Right lobe of liver (tissue), 4 donors: ENCODE data around the gene ADAM12.

Experiments
- POLR2A ChIP-seq: fragments of 450-650 bp; IDR thresholded peaks from one replicate; pipeline ENCODE4 v1.6.1; 2017; ENCODE audit warnings: antibody characterized with exemption, mild to moderate bottlenecking
- TF ChIP-seq, protein P1 (sequence below), 4 donors: fragments of 200-600 bp in 3 of 4; fragments of 450-650 bp in 1 of 4; IDR thresholded peaks; one replicate each; pipeline versions ENCODE4 v1.5.1 to v1.8.0; 2016 to 2022; ENCODE audit warnings: antibody characterized with exemption in 4 of 4, mild to moderate bottlenecking in 2 of 4
- donor health status: DM: no; HTN: no; CAD: no.
- donor health status: DM: no; HTN: no; CAD: no.
- donor health status: DM: no; HTN: yes; CAD: no.

DNA sequence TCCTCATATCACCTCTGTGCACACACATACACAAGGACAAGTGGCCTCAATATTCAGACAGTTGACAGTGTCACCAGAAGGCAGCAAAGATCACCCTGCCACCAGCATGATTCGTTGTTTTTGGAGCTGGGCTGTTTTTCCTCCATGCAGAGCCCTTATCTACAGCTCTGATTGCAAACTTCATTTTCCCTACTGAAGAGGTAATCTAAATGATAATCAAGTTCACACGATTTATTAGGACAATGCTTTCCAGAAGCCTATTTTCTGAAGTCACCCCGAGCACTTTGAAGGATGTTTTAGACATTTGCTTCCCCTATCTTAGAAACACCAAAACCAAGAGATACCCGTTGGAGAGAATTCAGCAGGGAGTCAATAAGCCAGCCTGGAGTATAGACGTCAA is 46.0 kb upstream of the ADAM12 start:
- TF ChIP-seq, protein P1, sequence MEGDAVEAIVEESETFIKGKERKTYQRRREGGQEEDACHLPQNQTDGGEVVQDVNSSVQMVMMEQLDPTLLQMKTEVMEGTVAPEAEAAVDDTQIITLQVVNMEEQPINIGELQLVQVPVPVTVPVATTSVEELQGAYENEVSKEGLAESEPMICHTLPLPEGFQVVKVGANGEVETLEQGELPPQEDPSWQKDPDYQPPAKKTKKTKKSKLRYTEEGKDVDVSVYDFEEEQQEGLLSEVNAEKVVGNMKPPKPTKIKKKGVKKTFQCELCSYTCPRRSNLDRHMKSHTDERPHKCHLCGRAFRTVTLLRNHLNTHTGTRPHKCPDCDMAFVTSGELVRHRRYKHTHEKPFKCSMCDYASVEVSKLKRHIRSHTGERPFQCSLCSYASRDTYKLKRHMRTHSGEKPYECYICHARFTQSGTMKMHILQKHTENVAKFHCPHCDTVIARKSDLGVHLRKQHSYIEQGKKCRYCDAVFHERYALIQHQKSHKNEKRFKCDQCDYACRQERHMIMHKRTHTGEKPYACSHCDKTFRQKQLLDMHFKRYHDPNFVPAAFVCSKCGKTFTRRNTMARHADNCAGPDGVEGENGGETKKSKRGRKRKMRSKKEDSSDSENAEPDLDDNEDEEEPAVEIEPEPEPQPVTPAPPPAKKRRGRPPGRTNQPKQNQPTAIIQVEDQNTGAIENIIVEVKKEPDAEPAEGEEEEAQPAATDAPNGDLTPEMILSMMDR (IDR thresholded peaks at IDR 0.05), result no peak
- TF ChIP-seq POLR2A, result no peak
